GM21529 (cell line): ENCODE data around the gene RCAN1.

ENCODE experiments used
- ATAC-seq: cut with Tn5 transposase; IDR thresholded peaks from one replicate; pipeline ENCODE4 v1.9.1; 2021; ENCODE audit not compliant: unreplicated experiment

RCAN1 gene

DNA sequence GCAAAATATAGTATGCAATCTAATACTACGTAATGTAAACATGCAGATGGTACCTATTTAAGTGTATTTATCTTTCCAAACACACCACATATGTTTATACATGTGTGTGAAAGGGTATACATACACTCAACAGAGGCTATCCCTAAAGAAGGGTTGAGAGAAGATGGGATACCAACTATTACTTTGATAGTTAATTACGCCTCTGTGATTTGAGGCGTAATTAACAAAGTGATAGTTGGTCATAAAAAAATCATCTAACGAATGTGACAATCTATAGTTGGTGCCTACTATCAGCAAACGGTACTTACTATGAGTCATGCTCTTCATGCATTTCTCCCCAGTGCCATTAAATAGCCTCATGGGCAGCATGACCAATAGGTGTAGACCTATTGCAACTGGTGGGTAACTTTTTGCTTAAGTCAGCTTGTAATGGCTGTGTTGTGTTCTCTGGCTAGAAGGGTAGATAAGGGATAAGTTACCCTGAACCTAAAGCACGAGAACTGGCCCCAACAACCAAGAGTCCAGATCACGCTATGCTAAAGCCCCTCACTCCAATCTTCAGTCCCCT lies 15.3 kb downstream of the RCAN1 start:
- ATAC-seq: no peak

DNA sequence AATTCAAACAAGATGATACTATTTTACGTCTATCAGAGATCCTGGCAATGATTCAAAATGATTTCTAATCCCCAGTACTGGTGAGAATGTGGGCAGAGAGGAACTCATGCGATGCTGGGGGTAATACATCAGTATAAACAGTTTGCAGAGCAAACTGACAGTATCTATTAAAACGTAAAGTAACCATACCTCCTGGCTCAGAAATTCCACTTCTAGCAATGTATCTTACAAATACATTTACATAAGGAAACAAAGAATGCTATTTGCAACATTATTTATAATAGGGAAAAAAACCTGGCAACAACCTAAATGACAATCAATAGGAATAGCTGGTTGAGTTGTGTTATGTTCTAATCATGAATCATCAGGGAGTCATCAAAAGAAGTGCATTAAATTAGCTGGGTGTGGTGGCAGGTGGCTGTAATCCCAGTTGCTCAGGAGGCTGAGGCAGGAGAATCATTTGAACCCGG lies 15.9 kb downstream of the RCAN1 start:
- ATAC-seq: no peak

DNA sequence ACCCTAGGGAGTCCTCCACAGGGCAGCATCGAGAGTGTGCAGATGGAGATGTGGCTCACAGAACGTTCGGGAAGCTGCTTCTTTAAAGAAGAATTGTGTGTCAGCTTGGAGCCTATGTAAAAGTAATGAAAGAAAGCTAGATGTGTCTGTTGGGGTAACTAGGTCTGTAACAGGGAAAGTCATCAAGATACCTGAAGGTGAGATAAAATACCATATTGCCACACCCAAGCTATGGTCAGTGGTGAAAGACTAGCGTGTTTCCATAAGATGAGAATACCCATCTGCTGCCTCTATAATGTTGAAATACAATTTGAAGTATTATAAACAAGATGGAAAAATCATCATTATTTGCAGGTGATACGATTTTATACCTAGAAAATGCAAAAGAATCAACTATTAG lies 17.5 kb downstream of the RCAN1 start:
- no peak for ATAC-seq

DNA sequence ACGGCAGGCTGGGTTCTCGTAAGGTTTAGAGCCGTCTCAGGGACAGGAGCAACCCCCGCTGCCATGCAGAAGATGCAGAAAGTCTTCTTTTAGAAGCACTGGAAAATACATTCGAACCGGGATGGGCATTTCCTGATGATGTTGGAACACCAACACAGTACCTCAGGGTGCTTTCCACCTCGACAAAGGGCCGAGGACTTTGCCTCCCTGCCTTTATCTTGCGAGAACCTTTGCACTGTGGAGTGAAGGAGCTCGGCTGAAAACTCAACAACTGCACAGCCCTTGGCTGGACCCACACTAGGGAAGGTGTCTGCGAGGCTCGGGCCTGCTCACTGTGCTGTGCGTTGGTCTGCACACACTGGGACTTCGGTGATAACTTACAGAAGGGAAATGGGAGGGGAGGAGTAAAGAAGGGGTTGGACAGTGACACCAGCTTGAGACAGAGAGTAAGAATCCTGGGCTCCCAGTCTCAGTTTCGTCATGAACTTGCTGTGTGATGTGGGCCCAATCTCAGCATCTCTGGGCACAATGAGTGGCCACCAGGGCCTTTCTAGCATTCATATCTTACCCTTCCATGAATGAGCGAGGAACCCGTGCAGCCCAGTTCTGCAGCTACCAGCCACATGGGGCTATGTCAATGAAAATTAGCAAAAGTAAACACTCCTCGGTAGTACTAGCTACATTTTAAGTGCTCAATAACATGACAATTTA lies 18.2 kb downstream of the RCAN1 start:
- no peak for ATAC-seq

DNA sequence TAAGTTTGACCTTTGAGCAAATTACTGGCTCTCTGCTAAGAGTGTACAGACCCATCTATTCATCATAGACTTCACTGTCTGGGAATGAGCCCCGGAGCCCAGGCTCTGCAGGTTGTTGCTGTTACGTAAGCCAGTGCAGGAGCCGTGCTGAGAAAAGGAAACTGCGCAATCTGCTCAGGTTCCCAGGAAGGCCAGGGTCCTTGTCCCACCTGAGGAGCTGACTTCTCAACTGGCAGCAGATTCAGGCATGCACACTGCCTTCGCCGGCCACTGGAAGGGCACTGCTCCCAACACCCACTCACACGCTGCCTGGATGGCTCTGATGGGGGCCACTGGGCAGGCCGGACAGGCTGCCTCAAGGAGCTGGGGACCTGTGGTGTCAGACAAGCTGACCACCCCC lies 19.5 kb downstream of the RCAN1 start:
- ATAC-seq: no peak

DNA sequence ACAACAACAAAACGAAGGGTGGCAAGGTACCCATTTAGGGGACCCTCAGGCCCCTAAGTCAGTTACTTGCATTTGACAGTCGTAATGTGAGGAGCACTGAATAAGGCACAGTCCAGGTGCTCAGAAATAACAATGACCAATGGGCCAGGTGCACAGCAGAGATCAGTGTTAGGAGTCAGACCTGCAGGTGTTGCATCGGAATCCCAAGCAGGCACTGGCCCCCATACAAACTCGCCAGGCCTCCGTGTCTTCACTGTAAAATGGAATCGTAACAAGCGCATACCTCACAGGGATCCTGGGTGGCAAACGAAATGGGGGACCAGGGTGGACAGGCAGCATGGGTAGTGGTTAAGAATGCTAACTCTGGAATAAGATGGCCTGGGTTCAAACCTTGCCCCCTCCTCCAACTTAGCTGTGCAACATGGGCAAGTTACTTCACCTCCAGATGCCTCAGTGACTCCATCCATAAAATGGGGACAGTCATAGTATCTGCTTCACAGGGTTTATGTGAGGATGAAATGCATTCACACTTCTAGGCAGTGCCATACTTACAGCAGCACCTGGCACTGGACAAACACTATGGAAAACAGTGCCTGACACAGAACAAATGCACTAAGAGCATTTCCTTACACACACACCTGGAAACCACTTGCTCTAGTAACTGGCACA lies 20.2 kb downstream of the RCAN1 start:
- no peak for ATAC-seq

DNA sequence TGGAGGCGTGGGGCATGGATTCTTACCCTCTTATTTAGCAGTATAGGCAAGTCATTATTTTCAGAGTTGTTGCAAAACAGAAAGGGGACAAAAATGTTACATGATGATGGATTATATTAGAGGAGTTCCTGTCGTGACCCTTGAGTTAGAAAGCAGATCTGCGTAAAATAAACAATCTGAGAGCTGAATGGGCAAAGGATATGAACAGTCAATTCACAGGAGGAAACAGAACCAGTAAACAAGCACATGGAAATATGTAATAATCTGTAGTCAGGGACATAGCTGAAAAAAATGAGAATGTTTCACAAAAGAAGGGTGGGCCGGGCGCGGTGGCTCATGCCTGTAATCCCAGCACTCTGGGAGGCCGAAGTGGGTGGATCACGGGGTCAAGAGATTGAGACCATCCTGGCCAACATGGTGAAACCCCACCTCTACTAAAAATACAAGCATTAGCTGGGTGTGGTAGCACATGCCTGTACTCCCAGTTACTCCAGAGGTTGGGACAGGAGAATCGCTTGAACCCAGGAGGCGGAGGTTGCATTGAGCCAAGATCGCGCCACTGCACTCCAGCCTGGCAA lies 20.9 kb downstream of the RCAN1 start:
- no peak for ATAC-seq

DNA sequence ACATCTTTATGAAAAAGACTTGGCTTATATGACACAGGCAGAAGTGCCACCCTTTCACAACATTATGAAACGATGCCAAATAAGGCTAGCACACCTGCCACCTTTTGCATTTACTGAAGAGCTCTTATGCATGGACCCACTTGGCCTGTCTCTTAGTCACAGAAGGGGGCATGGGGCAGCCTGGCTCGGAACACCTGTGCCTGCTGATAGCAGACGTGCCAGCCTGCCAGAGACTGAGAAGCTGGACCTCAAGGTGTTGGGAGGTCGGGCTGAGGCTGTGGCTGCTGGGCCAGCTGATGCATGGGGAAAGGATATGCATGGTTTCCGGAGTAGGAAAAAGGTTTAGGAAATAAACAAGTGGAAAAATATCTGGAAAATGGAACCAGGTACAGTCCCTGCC lies 21.5 kb downstream of the RCAN1 start:
- no peak for ATAC-seq

DNA sequence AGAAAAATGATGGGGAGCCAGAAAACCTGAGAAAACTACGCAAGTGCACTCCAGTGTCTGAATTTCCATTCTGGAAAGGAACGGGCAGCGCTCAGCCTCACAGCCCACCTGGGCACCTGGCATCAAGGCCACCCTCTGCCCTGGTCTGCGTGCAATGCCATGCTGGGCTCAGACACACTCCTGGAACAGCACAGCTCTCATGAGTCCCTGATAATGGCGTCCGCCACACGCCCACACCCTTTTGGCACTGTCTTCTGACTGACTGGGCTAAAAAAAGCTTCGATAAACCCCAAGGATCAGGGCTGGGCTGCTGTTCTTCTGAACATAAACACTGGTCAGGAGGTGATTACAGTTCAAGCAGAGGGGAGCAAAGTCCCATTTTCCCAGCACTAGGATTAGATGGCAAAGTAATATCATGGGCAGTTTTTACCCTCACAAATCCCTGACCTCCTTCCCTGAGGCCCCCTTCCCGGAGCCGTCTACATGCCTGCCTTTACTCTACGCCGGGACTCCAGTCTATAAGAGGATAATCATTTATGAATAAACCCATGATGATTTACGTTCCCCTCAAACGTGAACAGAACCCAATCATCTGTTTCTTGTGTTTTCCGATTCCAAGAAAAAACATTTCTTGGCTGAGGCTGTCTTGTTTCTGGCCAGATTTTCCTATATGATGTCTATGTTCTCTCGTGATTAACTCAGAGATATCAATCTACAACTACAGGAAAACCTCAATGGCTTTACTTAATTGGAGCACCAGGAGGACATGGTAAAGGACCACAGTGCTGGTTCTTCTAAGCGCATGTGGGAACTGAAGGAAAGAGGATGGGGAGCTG lies 22.6 kb downstream of the RCAN1 start:
- ATAC-seq: no peak

DNA sequence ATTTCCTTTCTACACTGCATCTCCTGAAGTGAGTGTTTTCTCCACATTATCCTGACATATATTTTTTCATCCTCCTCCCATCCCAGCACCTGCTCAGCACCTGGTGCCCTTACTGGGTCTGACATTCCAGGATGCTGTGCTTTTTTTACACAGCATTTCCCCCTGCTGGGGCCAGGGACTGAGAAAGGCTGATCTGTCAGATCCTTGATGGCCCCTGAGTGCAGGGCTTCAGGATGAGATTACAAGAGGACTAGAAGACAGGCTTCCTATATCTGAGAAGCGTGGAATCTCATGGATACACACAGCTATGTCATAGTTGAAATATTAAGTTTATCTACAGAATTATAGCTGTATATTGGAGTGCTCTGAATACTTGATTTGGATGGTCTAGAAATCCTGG lies 24.4 kb downstream of the RCAN1 start:
- no peak for ATAC-seq

DNA sequence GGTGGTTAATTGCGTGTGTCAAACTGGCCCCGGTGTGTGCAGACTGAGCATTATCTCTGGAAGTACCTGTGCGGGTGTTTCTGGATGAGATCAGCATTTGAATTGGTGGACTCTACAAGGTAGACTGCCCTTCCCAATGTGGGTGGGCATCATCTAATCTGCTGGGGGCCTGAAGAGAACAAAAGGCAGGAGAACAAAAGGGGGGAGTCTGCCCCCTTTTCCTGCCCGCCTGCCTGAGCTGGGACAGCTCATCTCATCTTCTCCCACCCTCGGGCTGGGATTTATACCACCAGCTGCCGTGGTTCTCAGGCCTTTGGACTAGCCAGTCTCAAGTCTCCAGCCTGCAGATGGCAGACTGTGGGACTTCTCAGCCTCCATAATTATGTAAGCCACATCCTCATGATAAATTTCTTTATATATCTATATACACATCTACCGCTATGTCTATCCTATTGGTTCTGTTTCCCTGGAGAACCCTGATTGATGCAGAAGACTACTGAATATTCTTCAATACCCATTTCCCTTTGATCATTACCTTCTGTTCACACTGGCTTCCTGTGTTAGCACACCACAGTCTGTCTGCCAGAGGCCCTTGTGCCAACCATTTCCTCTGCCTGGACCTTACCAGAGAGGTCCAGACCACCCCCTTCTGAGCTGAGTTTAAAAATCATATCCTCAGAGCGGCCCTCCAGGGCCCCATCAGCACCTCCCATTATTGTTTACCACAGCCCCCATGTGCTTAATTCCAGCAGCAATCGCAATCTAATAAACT lies 25.2 kb downstream of the RCAN1 start:
- no peak for ATAC-seq

DNA sequence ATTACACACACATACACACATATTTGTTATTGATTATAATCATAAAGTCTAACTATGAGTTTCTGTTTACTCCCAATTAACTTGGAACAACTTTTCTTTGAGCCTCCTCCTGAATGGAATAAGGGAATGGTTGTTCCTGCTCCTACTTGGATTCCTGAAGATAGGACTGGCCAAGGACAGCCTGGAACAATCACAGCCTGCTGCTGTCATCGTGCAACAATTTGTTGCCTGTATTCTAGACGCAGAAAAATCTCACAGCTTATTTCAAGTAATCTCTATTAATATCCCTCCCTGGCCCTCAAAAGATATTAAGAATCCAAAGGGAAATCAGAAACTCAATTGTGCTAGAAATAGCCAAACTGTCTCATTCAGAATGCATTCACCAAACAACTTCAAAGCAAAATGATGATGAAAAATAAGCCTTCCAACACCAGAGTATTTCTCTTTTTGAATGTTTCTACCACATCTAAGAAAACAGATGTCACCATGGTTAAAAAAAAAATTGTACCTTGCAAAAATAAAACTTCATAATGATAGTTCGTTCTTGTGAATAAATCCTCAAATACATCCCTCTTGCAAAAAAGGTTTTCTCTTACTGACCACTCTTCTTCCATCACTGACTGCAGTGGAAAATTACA lies 30.9 kb downstream of the RCAN1 start:
- ATAC-seq: no peak

DNA sequence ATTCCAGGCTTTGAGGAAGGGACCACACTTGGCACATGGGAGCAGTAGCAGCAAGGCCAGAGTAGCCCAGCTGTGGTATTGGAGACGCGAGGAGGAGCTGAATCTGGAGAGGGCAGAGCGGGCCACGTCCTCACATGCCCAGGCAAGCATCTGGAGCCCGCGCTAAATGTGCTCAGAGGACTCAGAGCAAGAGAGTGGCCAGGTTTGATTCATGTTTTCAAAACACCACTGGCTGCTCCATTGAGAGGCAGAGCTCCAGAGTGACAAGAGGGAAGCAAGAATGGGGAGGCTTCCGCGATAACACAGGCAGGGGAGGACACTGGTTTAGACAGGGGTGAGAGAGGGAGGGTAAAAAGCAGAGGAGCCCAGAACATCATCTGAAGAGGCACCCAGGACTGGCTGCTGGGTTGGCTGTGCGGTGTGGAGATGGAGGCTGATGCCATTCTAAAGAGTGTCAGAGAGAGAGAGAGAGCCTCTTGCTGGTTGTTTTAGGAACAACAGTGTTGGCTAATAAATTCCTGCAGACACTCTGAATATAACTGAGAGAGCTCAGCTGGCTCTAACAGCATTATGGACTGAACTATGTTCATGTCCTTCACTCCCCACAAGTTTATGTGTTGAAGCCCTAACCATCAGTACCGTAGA lies 32.3 kb downstream of the RCAN1 start:
- ATAC-seq: peak; percentile 71

DNA sequence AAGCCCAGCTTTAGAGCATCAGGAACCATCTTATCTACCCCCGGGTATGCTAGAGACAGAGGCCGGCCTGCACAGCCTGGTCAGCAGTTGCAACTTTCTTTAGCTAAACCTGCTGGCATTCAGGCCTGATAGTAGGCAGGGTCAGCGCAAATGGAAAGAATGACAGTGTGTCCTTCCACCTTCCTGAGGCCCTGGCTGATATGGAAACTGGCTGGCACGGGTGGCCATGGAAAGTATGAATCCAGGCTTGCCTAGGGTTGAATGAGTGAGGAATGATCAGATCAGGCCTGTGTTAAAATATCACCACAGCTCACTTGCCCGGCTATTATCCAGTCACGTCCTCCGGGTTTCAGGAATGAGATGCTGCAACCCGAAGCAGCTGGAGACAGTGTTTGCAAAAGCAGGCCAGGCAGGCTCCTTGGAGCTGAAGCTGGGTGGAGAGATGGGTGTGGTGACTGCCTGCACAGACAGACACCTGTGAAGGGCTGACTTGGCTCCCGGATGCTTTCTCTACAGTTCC lies 34.7 kb downstream of the RCAN1 start:
- no peak for ATAC-seq

DNA sequence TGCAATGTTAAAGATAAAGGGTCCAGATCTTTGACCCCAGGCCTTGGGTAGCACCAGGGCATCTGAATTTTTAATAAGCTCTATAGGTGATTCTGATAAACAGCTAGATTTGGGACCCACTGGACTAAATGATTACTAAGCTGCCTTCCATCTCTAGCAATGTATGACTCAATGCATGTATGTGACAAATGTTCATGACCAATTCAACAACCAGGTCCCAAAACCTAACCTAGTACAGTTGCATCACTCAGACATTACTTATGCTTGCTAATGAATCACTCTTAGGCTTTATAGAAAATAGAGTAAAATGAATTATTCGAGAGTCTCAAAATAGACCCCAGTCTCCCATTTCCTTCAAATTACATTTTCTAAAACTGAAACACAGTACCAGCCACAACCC lies 35.5 kb downstream of the RCAN1 start:
- ATAC-seq: no peak

DNA sequence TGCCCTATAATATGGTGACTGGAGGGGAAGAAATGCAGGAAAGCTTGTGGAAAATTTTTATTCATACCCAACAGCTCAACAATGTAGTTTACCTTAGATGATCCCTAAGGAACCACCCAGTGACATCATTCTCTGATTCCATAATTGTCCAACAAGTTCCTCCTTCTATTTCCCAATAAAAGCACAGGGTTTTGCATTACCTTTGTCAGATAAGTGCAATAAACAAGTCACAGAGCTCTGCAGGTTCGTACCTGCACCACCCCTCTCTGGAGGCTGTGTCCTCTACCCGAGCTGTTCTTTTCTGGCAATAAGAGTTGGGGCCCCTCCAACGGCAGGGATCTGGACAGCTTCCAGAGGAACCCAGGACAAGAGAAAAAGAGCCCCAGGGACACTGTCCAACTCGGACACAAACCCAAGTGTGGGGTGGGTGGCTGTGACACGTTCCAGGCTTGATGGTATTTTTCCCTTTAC lies 38.8 kb downstream of the RCAN1 start:
- no peak for ATAC-seq

DNA sequence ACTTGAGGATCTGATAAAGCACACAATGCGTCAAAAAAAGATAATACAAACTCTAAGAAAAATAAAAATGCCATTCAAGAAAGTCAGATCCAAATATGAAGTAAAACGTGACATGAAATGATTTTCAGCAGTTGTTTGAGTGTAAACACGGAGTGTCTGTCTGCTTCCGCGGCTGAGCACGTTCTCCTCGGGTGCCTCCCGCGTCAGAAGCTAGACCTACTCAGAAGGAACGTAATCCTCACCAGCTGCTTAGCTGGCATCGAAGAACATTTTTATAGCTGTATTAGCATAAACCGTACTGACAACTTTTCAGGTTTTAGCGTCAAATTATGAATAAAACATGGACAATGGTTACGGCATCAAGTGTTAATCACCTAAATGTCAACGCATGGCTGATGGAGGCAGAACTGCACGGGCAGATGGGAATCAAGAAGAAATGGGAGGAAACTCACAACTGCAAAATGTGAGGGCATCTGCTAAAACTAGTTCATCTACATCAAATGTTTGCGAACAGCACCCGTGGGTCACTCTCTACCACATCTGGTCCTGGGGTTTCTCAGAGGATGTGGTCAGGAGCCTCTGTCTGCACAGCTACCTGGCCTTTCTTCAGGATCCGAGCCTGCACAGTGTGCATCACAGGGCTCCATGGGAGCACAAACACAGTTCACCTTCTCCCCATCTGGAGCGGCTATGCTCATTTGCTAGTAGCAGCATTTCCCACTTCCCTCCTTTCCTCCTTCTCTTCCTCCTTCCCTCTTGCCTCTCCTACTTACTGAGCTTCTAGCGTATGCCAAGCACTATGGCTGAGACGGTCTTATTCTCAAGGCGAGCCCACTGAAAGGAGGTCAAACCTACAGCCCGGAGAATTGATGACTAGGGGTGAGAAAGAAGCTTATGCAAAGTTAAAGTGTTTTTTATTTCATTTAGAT lies 40.0 kb downstream of the RCAN1 start:
- ATAC-seq: no peak

DNA sequence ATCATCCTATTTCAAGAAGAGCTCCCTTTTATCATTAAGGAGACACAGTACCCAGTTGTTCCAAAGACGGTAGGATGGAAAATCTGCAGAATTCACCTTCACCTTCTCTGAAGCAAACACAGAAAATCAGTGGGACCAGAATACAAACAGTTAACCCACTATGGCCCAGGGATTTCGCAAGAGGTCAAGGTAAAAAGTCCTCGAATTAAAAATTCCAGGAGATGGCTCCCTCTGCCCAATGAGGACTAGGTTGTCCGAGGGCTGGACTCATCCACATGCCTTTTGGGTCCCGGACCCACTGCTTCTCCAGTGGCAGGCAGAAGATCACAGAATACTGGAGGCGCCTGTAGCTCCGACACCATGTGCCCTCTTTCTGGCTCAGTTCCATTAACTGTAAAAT lies 42.9 kb downstream of the RCAN1 start:
- no peak for ATAC-seq
